ENCODE measurements around the gene RHOG.
"Not testable (repeated sequence)": the region's sequence is repeated elsewhere in the genome, so short reads cannot be mapped to it uniquely, and the experiment has no call there.

The RHOG gene

DNA sequence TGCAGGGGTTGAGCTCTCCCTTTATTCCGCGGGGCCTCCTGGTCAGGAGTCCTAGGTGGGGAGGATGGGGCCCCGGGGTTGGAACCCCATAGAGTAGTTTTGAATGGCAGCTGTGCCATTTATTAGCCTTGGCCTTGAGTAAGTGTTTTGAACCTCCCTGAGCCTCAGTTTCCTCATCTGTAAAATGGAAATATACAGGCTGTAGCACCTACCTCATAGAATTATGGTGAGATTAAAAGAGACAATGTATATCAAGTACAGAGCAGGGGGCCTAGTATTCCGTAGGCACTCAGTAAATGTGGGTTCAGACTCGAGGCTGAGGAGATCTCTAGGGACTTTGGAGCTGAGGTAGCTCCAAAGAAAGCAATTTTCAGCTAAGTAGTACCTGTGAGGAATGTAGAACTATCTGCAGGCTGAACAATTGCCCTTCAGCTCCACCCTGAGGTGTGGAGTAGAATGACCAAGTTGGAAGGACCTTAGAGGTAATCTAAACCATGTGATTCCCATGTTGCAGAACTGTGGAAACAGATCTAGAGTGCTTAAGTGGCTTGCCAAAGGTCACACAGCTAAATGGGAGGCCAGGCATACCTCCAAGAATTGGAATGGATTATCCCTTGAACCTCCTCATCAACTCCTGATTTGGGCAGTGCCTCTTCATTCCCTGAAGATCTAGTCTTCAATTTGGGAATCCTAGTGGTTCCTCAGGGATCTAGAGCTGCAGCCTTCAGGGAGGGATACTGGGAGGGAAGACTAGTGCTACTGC, 31.7 kb downstream of the RHOG start:
- no peak for DNase-seq (ENCODE audit: low read depth)

GRCh38 chr11:3807909-3808860, 32.6 kb downstream of the RHOG start, which contains the start of gene PGAP2:
TSS of gene PGAP2 (plus strand) at chr11:3808560. CDS start at chr11:3811260, 2,700 bp downstream.
- DNase-seq (ENCODE audit: low read depth) = peak; percentile 28

DNA sequence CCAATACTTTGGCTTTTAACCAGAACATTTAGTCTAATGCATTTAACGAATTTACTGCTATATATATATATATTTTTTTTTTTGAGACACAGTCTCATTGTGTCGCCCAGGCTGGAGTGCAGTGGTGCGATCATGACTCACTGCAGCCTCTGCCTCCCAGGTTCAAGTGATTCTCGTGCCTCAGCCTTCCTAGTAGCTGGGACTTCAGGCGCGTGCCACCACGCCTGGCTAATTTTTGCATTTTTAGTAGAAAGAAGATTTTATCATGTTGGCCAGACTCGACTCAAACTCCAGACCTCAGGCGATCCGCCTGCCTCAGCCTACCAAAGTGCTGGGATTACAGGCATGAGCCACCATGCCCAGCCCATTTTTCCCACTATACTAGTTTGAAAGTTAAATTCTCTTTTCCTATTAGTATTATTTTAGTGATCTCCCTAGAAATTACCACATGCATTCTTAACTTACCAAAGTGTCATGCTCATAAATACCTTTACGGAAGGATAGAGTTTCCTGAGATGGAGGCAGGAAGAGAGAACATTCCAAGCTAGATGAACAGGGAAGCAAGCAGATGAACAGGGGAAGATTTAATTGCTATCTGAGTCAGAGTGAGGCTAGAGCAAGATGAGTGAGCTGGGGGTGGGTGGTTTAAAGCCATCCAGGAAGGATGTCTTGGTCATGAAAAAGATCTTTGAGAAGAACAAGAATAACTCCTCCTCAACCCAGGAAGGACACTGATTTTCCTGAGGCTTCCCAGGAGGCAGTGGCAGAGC, 36.8 kb downstream of the RHOG start:
- DNase-seq (ENCODE audit: low read depth) = no peak

DNA sequence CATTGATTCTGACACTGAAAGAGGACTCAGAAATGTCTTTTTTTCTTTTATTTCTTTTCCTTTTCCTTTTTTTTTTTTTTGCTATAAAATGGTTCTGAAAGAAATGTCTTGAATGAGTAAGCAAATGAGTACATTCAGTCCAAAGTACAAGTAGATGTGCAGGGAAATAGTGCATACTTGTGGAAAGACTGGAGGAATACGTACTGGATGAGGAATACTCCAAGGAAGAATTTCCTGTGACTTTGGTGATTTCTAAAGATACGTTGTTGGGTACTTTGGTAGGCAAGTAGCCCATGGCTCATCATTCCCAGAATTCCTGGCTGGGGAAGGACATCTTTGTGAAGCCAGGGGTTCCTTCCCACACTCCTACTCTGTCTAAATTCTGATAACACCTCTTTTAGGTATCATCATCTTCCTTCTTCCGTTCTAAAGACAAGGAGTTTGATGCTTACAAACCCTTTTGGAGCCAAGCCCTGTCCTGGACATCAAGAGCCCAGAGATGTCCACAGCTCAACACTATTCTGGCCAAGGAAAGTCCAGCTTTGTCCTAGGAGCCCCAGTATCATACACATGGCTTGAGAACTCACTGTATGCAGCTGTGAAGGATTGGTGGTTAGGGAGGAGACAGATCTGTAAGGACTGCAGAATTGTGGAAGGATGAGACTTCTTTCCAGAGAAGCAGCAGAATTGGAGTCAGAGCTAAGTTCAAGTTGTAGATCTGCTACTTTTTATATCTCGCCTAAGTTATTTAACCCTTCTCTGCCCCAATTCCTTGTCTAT, 38.6 kb downstream of the RHOG start:
- DNase-seq (ENCODE audit: low read depth) = no peak

DNA sequence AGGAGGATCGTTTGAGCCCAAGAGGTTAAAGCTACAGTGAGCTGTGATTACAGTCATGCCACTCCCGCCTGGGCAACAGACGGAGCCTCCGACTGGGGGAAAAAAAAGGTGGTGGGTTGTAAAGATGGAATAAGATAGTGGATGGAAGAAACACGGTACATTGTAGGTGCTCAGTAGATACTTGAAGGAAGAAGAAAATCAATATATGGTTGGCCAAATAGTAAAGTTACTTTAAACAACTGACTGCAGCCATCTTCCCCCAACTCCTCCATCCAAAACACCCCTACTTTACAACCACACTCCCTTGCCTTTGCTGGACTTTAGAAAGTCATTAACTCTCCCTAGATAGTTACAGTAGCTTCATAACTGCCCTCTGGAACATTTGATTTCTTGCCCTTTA, 40.9 kb downstream of the RHOG start:
- no peak for DNase-seq (ENCODE audit: low read depth)

GRCh38 chr11:3799143-3799542, 41.6 kb downstream of the RHOG start:
- no peak for DNase-seq (ENCODE audit: low read depth)

DNA sequence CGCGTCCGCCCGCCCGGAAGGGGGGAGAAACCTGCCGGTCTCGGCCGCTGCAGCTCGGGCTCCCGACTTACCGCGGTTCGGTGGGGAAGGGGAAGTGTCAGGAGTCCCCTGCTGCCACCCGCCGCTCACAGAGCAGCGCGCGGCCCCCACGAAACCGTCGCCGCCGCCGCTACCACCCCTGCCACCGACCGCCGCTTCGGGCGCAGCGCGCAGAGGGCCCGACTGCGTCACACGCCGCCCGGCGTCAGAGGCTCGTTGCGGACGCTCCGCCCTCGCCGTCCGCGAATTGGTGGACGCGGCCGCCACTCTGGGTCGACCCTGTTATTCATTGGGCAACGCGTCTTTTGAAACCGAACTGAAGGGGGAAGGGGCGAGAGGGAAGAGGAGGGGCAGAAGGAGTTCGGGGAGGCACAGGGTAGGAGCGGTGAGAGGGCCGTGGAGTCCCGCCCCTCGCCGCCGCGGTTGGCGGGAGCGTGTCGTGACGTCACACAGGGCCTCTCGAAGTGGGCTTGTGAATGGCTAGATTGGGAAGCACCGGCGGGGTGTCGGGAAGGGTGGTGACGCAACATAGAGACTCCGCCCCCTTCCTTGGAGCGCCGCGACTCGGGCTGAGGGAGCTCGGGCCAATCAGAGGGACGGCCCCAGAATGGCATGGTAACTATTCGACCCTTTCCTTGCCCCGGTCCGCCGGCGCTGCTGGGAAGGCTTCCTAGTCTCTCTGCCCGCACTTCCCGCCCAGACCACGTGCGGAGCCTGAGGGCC, 43.2 kb downstream of the RHOG start, which contains the start of gene NUP98:
NUP98 (minus strand) TSS at position 226 of the 762 bp plus-strand sequence. CDS start 15,437 bp downstream, outside the sequence.
- DNase-seq (ENCODE audit: low read depth) = peak; percentile 98

DNA sequence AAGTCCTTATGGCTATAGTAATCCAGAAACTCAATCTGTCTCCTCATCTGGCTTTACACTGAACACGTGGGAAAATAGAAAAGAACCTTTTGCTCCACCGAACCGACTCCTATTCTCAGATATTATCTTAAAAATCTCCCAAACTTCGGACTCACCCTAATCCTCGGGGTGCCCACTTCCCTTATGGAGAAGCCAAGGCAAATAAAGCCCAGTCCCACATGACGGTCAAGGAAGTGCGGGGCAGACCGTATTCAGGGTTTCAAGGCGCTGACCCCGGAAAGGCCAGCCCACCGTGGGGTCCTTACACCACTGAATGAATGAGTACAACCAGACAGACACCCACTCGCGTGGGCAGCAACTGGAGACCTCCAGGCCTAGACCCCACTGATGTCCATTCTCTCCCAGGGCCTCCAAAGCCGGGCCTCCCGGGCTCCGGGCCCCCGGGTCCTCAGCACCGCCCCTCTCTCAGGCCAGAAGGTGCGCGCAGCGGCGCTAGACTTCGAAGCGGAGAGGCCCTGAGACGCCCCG, 43.9 kb downstream of the RHOG start:
- no peak for DNase-seq (ENCODE audit: low read depth)

DNA sequence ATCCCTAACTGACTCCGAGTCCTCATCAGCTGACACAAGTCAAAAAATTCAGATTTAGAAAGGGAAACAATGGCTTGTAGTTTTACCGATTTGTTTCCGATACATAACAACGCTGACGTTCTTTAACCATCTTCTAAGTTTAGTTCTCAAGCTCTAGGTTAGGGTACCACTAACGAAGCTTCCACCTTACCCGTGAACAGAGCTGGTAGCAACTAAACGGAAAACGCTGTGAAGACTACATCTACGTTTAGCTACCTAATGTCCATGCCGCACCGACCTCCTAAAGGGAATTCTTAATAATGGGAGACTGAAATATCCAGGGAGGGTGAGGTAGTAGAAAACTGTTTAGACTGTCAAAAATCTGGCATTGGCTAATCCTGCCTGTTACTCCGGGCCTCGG, 44.4 kb downstream of the RHOG start:
- no peak for DNase-seq (ENCODE audit: low read depth)

DNA sequence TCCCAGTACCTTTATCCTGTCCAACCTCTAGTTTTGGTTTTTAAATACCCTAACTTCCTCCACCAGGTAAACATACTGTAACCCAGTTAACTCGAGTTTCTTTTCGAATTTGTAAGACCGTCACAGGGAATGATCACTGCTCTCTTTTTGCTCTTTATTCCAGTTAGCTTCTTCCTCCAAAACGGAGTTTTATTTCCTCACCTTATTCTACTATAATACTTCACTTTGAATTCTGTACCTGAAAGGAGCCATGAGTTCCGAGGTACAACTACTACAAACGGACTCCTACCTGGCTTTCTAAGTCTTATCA, 44.8 kb downstream of the RHOG start:
- DNase-seq (ENCODE audit: low read depth) = no peak

DNA sequence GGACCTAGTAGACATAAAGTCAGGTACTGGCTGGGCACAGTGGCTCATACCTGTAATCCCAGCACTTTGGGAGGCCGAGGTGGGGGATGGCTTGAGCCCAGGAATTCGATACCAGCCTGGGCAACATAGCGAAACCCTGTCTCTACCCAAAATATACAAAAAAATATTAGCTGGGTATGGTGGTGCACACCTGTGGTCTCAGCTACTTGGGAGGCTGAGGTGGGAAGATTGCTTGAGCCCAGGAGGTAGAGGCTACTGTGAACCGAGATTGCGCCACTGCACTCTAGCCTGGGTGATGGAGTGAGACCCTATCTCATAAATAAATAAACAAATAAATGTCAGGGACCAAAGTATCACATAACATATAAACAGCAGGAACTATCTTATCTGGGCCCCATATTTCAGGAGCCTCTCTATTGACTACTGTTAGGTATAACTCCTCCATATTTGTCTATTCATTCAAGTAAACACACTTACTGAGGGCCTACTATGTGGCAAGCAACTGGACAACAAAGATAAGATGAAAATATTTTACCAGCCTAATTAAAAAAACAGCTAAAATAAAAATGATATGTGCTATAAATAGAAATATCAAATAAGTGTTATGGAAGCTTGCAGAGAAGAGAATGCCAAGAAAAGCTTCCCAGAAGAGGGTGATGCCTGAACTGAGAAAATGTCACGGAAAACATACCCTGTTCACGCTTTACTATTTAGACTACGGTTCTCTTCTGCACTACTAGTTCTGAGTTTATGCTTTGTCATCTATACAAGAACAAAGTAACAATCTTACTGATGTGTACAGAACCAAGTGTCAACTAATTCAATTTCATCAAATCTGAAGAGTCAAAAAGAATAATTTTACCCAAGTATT, 45.4 kb downstream of the RHOG start:
- DNase-seq (ENCODE audit: low read depth) = no peak

- DNase-seq (ENCODE audit: low read depth) = not testable (repeated sequence)
Observed at GRCh38 chr11:3794387-3794786, 46.4 kb downstream of the RHOG start.

DNA sequence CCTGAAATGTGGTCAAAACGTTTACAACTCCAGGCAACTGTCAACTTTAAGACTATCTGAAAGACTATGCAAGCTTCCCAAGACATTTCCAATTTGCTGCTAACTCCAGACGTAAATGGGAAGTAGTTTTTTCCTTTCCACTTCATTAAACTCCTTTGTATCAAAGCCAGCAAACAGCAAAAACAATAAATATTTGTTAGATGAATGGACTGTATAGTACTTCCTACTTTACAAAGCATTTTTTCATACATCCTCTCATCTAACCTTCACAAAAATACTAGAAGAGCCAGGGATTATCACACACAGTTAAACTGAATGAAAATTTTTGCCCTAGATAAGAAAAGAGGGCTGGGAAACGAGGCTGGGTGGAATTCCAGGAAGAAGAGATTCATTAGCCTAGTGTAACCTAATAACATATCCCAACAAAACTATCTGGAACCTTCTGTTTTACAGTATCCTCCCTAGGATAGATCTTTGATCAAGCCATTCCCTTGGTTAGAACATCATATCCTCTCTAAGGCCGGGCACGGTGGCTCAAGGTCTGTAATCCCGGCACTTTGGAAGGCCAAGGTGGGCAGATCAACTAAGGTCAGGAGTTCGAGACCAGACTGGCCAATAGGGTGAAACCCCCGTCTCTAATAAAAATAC, 53.9 kb downstream of the RHOG start:
- DNase-seq (ENCODE audit: low read depth) = no peak

GRCh38 chr11:3783611-3784010, 57.1 kb downstream of the RHOG start:
- DNase-seq (ENCODE audit: low read depth) = no peak

GRCh38 chr11:3782963-3783362, 57.8 kb downstream of the RHOG start:
- no peak for DNase-seq (ENCODE audit: low read depth)

DNA sequence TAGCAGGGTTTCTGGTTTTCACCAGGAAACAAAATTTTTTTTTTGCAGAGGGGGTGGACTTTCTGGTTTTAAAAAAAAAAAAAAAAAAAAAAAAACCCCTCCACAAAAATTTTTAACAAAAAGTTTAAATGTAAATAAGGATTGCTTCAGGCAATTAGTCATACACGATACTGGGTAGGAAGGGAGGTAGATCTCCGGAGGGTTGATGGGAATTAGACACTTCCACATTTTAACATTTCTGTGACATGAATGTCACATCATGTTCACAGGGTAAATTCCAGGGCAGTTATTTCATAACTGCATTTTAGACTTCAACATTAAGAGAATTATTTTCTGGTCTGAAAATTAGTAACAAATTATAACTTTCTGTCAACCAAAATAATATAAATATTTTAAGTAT, 59.3 kb downstream of the RHOG start:
- DNase-seq (ENCODE audit: low read depth) = no peak

All from stimulated activated CD8-positive, alpha-beta memory T cell treated with anti-CD3 and anti-CD28 coated beads, Interleukin-15, amount 100 ng/mL, for 1 hour (primary cell).